HG03565 (cell line): ENCODE results near the gene ZNF641.
"Not testable (repeated sequence)": the region's sequence is repeated elsewhere in the genome, so short reads cannot be mapped to it uniquely, and the experiment has no call there.

Experiments used
- ATAC-seq: cut with Tn5 transposase; IDR thresholded peaks from one replicate; pipeline ENCODE4 v1.9.1; 2021; ENCODE audit warnings: mild to moderate bottlenecking, moderate library complexity; ENCODE audit not compliant: unreplicated experiment

The ZNF641 gene

GRCh38 chr12:48336061-48336460, 14.7 kb downstream of the ZNF641 start:
- ATAC-seq, result no peak

GRCh38 chr12:48334808-48335207, 15.9 kb downstream of the ZNF641 start:
- no peak for ATAC-seq

GRCh38 chr12:48333680-48334079, 17.0 kb downstream of the ZNF641 start:
- ATAC-seq, result not testable (repeated sequence)

GRCh38 chr12:48331399-48331798, 19.3 kb downstream of the ZNF641 start:
- ATAC-seq, result no peak

GRCh38 chr12:48329199-48329939, 21.4 kb downstream of the ZNF641 start:
- no peak for ATAC-seq

GRCh38 chr12:48316491-48316890, 34.2 kb downstream of the ZNF641 start:
- ATAC-seq, result no peak

- ATAC-seq, result no peak
Observed at GRCh38 chr12:48311313-48311712, 39.4 kb downstream of the ZNF641 start.

GRCh38 chr12:48307269-48307668, 43.5 kb downstream of the ZNF641 start:
- ATAC-seq, result no peak

- ATAC-seq, result no peak
Observed at GRCh38 chr12:48305190-48305589, 45.5 kb downstream of the ZNF641 start.

- no peak for ATAC-seq
Observed at GRCh38 chr12:48302161-48302911, 48.4 kb downstream of the ZNF641 start.

GRCh38 chr12:48300774-48301173, 49.9 kb downstream of the ZNF641 start:
- ATAC-seq, result no peak

- ATAC-seq, result no peak
Observed at GRCh38 chr12:48296586-48297282, 54.0 kb downstream of the ZNF641 start.

- ATAC-seq, result no peak
Observed at GRCh38 chr12:48292040-48292439, 58.7 kb downstream of the ZNF641 start.

GRCh38 chr12:48291511-48291910, 59.2 kb downstream of the ZNF641 start:
- no peak for ATAC-seq

GRCh38 chr12:48288387-48289268, 62.1 kb downstream of the ZNF641 start:
- ATAC-seq, result no peak
